ENCODE data around the gene CYSTM1. TPM values are rescaled to one million over a fixed set of nuclear protein-coding genes. Genes with fewer than 3 reads are reported as not detected.

CYSTM1 gene
- total RNA-seq, 1 experiment from 2014 or later: 43.3 TPM

GRCh38 chr5:140157032-140157781, 17.8 kb upstream of the CYSTM1 start:
- H3K4me2 ChIP-seq (ENCODE audit: low read length): peak overlapping the region; percentile 87
- peak; percentile 91 for DNase-seq
- POLR2A ChIA-PET (ENCODE audit: unreplicated experiment): no interaction called here

DNA sequence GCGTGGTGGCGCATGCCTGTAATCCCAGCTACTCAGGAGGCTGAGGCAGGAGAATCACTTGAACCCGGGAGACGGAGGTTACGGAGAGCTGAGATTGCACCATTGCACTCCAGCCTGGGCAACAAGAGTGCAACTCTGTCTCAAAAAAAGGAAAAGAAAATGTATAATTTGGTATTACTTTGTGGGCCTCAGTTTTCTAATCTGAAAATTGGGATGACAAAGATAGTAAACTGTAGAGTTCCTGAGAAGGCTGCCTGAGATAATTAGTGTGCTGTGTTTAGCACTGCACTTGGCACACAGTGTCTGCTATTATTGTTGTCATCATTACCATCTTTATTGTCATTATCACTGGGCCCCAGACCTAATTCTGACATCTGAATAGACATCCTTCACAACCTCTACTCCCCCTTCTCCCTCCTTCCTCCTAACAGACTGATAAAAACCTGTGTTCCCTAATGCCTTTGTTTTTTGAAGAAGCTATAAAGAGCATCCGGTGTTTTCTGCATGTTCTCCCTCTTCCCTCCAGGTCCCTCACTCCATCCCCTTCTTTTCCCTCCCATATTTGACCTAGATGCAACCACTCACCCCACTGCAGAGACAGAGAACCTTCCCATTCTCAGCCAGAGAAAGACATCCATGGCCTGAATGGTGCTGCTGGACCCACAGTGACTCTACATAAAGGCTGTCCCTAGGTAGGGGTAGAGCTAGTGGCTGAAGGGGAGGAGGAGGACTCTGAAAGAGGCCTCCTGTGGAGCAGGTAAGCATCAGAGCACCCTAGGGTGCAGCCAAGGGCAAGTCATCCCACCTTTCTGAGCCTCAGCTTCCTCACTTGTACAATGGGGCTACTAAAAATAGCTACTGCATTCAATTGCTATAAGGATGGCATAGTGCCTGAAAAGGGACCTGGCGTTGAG, 15.7 kb upstream of the CYSTM1 start:
- POLR2A ChIA-PET (ENCODE audit: unreplicated experiment): no interaction called here
- H3K4me1 ChIP-seq (ENCODE audit: insufficient read depth, low read length): peaks cover 5% of the 10 kb centered on the region
- ATAC-seq (no peak), DNase-seq (no peak)
- H3K27ac ChIP-seq (ENCODE audit: low read length): no peak overlapping the region
- no peak overlapping the region for H2AFZ ChIP-seq (ENCODE audit: low read length)
- H3K9me3 ChIP-seq (ENCODE audit: low read length): no peaks in the 10 kb centered on the region
- no peak overlapping the region for H3K4me2 ChIP-seq (ENCODE audit: low read length)
- H3K9ac ChIP-seq (ENCODE audit: low read length): no peak overlapping the region
- TF ChIP-seq EZH2 (IDR thresholded peaks at IDR 0.05; ENCODE audit: low read length, unreplicated experiment) (no peak), CTCF (conservative IDR thresholded peaks at IDR 0.05; ENCODE audit: low read depth, low read length) (no peak), EZH2phosphoT487 (IDR thresholded peaks at IDR 0.05; ENCODE audit: borderline replicate concordance, low read length) (no peak)
- H3K4me3 ChIP-seq (ENCODE audit: low read length): no peak overlapping the region
- H3K9me2 ChIP-seq (replicated peaks; ENCODE audit: low read length): no peaks in the 10 kb centered on the region
- intact Hi-C loops (cut with micrococcal nuclease): no loop called here
- H3K79me2 ChIP-seq (ENCODE audit: low read length): no peaks in the 10 kb centered on the region
- no peaks in the 10 kb centered on the region for H3F3A ChIP-seq (ENCODE audit: low read length, unreplicated experiment)
- no TSS peak for BruUV-seq (replicated peaks)
- H4K20me1 ChIP-seq (ENCODE audit: low read length): no peaks in the 10 kb centered on the region
- CTCF ChIA-PET: interaction anchor here (0.5 to 0.7 kb wide), 2 partner anchors 10 to 16 kb away, joined by 3 to 4 read pairs; no protein-coding TSS in a partner anchor
- H3K36me3 ChIP-seq (ENCODE audit: low read depth, low read length): no peaks in the 10 kb centered on the region
- H3K27me3 ChIP-seq (ENCODE audit: low read length): no peaks in the 10 kb centered on the region

More at GRCh38 chr5:140157032-140157781, 17.8 kb upstream of the CYSTM1 start:
- H4K20me1 ChIP-seq (ENCODE audit: low read length): no peaks in the 10 kb centered on the region
- ATAC-seq: peak; percentile 99
- H3K4me3 ChIP-seq (ENCODE audit: low read length): peak overlapping the region; percentile 59
- H3K4me1 ChIP-seq (ENCODE audit: insufficient read depth, low read length): peaks cover 5% of the 10 kb centered on the region
- peak overlapping the region; percentile 98 for H2AFZ ChIP-seq (ENCODE audit: low read length)
- H3K36me3 ChIP-seq (ENCODE audit: low read depth, low read length): no peaks in the 10 kb centered on the region
- no TSS peak for BruUV-seq (replicated peaks)
- H3K9me2 ChIP-seq (replicated peaks; ENCODE audit: low read length): no peaks in the 10 kb centered on the region
- no peaks in the 10 kb centered on the region for H3K9me3 ChIP-seq (ENCODE audit: low read length)
- no peak overlapping the region for H3K27ac ChIP-seq (ENCODE audit: low read length)
- CTCF ChIA-PET: no interaction called here
- TF ChIP-seq EZH2phosphoT487 (IDR thresholded peaks at IDR 0.05; ENCODE audit: borderline replicate concordance, low read length) (no peak), CTCF (conservative IDR thresholded peaks at IDR 0.05; ENCODE audit: low read depth, low read length) (peak; percentile 90)
- no peaks in the 10 kb centered on the region for H3K27me3 ChIP-seq (ENCODE audit: low read length)
- no peaks in the 10 kb centered on the region for H3K79me2 ChIP-seq (ENCODE audit: low read length)
- no peaks in the 10 kb centered on the region for H3F3A ChIP-seq (ENCODE audit: low read length, unreplicated experiment)
- intact Hi-C loops (cut with micrococcal nuclease): loop anchor here (1.0 kb wide), 3 partner anchors 82 to 370 kb away; no protein-coding TSS in a partner anchor
- peak overlapping the region; percentile 59; the same call in 1 of the 2 replicates for H3K9ac ChIP-seq (ENCODE audit: low read length)
